Endothelial cell of umbilical vein (primary cell): Measurements from ENCODE around the gene HNRNPDL. TPM values are rescaled to one million over a fixed set of nuclear protein-coding genes. Genes with fewer than 3 reads are reported as not detected.
A peak's percentile ranks its signal among the peaks of the same experiment; 100 is the strongest.

ENCODE experiments used
- BruUV-seq: library from RNA; stranded (reverse); fragments of 400-500 nt; replicated peaks from 2 replicates; lab custom pipeline; 2021; lab: Mats Ljungman, UMichigan
- CTCF ChIA-PET: fragments of 300-600, 350-600 bp; sonication (Branson Sonifier 250); formaldehyde crosslinking; loops from one replicate; lab custom pipeline; 2021; ENCODE audit warnings: antibody characterized with exemption, inconsistent platforms; lab: Charles Lee
- POLR2A ChIA-PET: fragments of 300-600, 350-600 bp; sonication (Branson Sonifier 250); formaldehyde crosslinking; loops from one replicate; lab custom pipeline; 2021; ENCODE audit warnings: antibody characterized with exemption, inconsistent platforms; lab: Charles Lee
- DNase-seq: peaks from one replicate; pipeline ENCODE4 v3.0.0-alpha.2; 2011; ENCODE audit warnings: low read depth, low spot score
- FAIRE-seq: peaks from 2 replicates; lab custom pipeline; 2011; peaks lifted over from hg19 to GRCh38; lab: Jason Lieb, UNC
- H2AFZ ChIP-seq: 2 replicates; pipeline ENCODE4 v1.6.0; 2012; ENCODE audit warnings: low read depth, low read length, control low read depth, inconsistent platforms
- H3K27ac ChIP-seq: 2 replicates; pipeline ENCODE4 v1.5.1; 2011; ENCODE audit warnings: low read depth, mild to moderate bottlenecking, control low read depth, low read length, moderate library complexity; ENCODE audit not compliant: insufficient read depth
- H3K27me3 ChIP-seq, 2 experiments: 2 replicates each; pipeline versions ENCODE4 v1.6.0 to v1.6.1; 2011; ENCODE audit warnings: low read length in 2 of 2, mixed read lengths in 1 of 2; ENCODE audit not compliant: control insufficient read depth in 2 of 2, insufficient read depth in 2 of 2
- H3K36me3 ChIP-seq, 2 experiments: 2 replicates in 1 of 2; 3 replicates in 1 of 2; pipeline ENCODE4 v1.5.1; 2011; ENCODE audit warnings: low read length in 2 of 2, mild to moderate bottlenecking in 1 of 2, moderate library complexity in 1 of 2; ENCODE audit not compliant: control insufficient read depth in 2 of 2, insufficient read depth in 2 of 2; ENCODE audit errors: extremely low read depth in 1 of 2
- H3K4me1 ChIP-seq: 3 replicates; pipeline ENCODE4 v1.5.1; 2011; ENCODE audit warnings: mild to moderate bottlenecking, low read length; ENCODE audit not compliant: control insufficient read depth, insufficient read depth; ENCODE audit errors: extremely low read depth
- H3K4me2 ChIP-seq: 2 replicates; pipeline ENCODE4 v1.6.1; 2011; ENCODE audit warnings: low read length, control low read depth, mixed read lengths; ENCODE audit not compliant: insufficient read depth
- H3K4me3 ChIP-seq, 3 experiments: fragments of 200-600 bp in 1 of 3; sonication (generic), shearing (Covaris generic) in 1 of 3; replicated peaks in 1 of 3; 2 replicates each; pipeline ENCODE4 v1.5.1; 2011 to 2016; ENCODE audit warnings: control low read depth in 3 of 3, low read length in 3 of 3, mild to moderate bottlenecking in 2 of 3, inconsistent platforms in 1 of 3, low read depth in 1 of 3, moderate library complexity in 1 of 3; ENCODE audit not compliant: insufficient read depth in 1 of 3
- H3K79me2 ChIP-seq: 2 replicates; pipeline ENCODE4 v1.6.0; 2012; ENCODE audit warnings: low read length, inconsistent platforms; ENCODE audit not compliant: control insufficient read depth, insufficient read depth
- H3K9ac ChIP-seq: replicated peaks from 2 replicates; pipeline ENCODE3; 2011; ENCODE audit warnings: low read length, control low read depth; ENCODE audit not compliant: insufficient read depth; ENCODE audit errors: extremely low read depth
- H3K9me1 ChIP-seq: replicated peaks from 3 replicates; pipeline ENCODE4 v1.6.0; 2011; ENCODE audit warnings: mild to moderate bottlenecking, low read length; ENCODE audit not compliant: control insufficient read depth, insufficient read depth; ENCODE audit errors: extremely low read depth
- H3K9me3 ChIP-seq: replicated peaks from 2 replicates; pipeline ENCODE4 v1.5.1; 2012; ENCODE audit warnings: low read length, inconsistent platforms; ENCODE audit not compliant: control insufficient read depth, insufficient read depth
- H4K20me1 ChIP-seq: replicated peaks from 2 replicates; pipeline ENCODE3; 2011; ENCODE audit warnings: mild to moderate bottlenecking, low read length; ENCODE audit not compliant: control insufficient read depth, insufficient read depth; ENCODE audit errors: extremely low read depth
- CTCF ChIP-seq, 2 donors: IDR thresholded peaks; 1 replicate in 1 of 2; 2 replicates in 1 of 2; pipeline ENCODE4 v1.5.1; 2011; ENCODE audit warnings: low read length in 2 of 2, mild to moderate bottlenecking in 2 of 2, moderate library complexity in 2 of 2, control low read depth in 1 of 2, inconsistent platforms in 1 of 2, low read depth in 1 of 2; ENCODE audit not compliant: insufficient read depth in 1 of 2; ENCODE audit errors: extremely low read depth in 1 of 2
- EZH2 ChIP-seq: IDR thresholded peaks from 2 replicates; pipeline ENCODE4 v1.6.1; 2012; ENCODE audit warnings: borderline replicate concordance, low read depth, mild to moderate bottlenecking, moderate library complexity, low read length, inconsistent platforms; ENCODE audit not compliant: severe bottlenecking
- FOS ChIP-seq: IDR thresholded peaks from 2 replicates; pipeline ENCODE4 v1.6.1; 2011; ENCODE audit warnings: mild to moderate bottlenecking, low read length, moderate library complexity, borderline replicate concordance; ENCODE audit not compliant: insufficient read depth
- GATA2 ChIP-seq: IDR thresholded peaks from 2 replicates; pipeline ENCODE4 v1.7.0; 2011; ENCODE audit warnings: low read depth, mild to moderate bottlenecking, moderate library complexity, mixed read lengths, low read length; ENCODE audit not compliant: insufficient read length, insufficient read depth
- JUN ChIP-seq: IDR thresholded peaks from 2 replicates; pipeline ENCODE4 v1.6.1; 2011; ENCODE audit warnings: borderline replicate concordance, low read depth; ENCODE audit not compliant: insufficient read length, insufficient read depth
- MAX ChIP-seq: IDR thresholded peaks from 2 replicates; pipeline ENCODE4 v1.6.1; 2011; ENCODE audit not compliant: insufficient read depth, insufficient read length
- MYC ChIP-seq: IDR thresholded peaks from one replicate; pipeline ENCODE4 v1.6.1; 2011; ENCODE audit warnings: mild to moderate bottlenecking, low read depth, low read length
- POLR2A ChIP-seq: IDR thresholded peaks from 2 replicates; pipeline ENCODE4 v1.6.1; 2012; ENCODE audit warnings: low read depth, mild to moderate bottlenecking, control low read depth, low read length
- POLR2AphosphoS5 ChIP-seq: IDR thresholded peaks from 2 replicates; pipeline ENCODE4 v1.6.1; 2012; ENCODE audit warnings: low read depth, mild to moderate bottlenecking, control low read depth, low read length, moderate library complexity; ENCODE audit not compliant: insufficient read depth
- dilution Hi-C: fragments of 300-500 bp; cut with MboI; formaldehyde crosslinking; loops from one replicate; pipeline ENCODE4 v1.15.0; 2019; ENCODE audit warnings: low sequenced_read_pairs; ENCODE audit not compliant: extremely low pct_ligation_motif_present
- intact Hi-C: fragments of 100-400 bp; cut with micrococcal nuclease; formaldehyde crosslinking; loops from one replicate; pipeline ENCODE4 v1.10.0; 2022
- polyA plus RNA-seq, 4 experiments: library from polyadenylated mRNA; depleted of rRNA in 3 of 4; stranded (reverse) in 3 of 4; unstranded in 1 of 4; fragments of >200 nt; gene quantifications; 2 replicates each; pipeline versions ENCODE4 v1.2.1 to v1.2.3, GENCODE V29; 2011 to 2012; ENCODE audit warnings: missing spikeins in 1 of 4
- total RNA-seq: library from RNA; stranded (reverse); gene quantifications from 2 replicates; pipeline ENCODE4 v1.2.3, GENCODE V29; 2021

HNRNPDL gene
- total and polyA plus RNA-seq, 2 donors (not counting 3 experiments of a cell fraction or from before 2014, with no cell fraction given): 160 to 292 TPM

- Histone ChIP-seq H3K79me2 (peaks cover 49% of the 10 kb centered on the region), H3K4me2 (peak overlapping the region; percentile 97), H3K4me3 (peak overlapping the region in 1 of 3 experiments; percentile 100), H3K9me3 (no peaks in the 10 kb centered on the region), H3K27me3 (no peaks in the 10 kb centered on the region), H3K27ac (no peak overlapping the region), H3K9ac (no peak overlapping the region), H3K4me1 (peaks cover 12% of the 10 kb centered on the region), H3K36me3 (no peaks in the 10 kb centered on the region), H4K20me1 (peaks cover 12% of the 10 kb centered on the region), H3K9me1 (no peaks in the 10 kb centered on the region), H2AFZ (no peak overlapping the region)
- TF ChIP-seq CTCF (IDR thresholded peaks at IDR 0.05; ENCODE audit: extremely low read depth in 1 of 2, insufficient read depth in 1 of 2, low read depth in 1 of 2, low read length in 2 of 2) (no peak), JUN (no peak), POLR2A (no peak), POLR2AphosphoS5 (no peak), MAX (no peak), EZH2 (no peak), GATA2 (no peak), MYC (no peak), FOS (no peak)
- intact Hi-C loops (no loop called here), dilution Hi-C loops (no loop called here)
- CTCF ChIA-PET: interaction anchor here (0.9 kb wide), 1 partner anchor 53 kb away, joined by 3 read pairs; no protein-coding TSS in a partner anchor
- POLR2A ChIA-PET: no interaction called here
- DNase-seq: no peak
- no TSS peak for BruUV-seq
- FAIRE-seq: no peak
These were observed 54.2 kb downstream of the HNRNPDL start for GRCh38 chr4:82376109-82376508.
